ENCODE results near the gene RITA1.

The RITA1 gene

GRCh38 chr12:113154351-113154973 lies 31.1 kb upstream of the RITA1 start:
- no peak for DNase-seq

DNA sequence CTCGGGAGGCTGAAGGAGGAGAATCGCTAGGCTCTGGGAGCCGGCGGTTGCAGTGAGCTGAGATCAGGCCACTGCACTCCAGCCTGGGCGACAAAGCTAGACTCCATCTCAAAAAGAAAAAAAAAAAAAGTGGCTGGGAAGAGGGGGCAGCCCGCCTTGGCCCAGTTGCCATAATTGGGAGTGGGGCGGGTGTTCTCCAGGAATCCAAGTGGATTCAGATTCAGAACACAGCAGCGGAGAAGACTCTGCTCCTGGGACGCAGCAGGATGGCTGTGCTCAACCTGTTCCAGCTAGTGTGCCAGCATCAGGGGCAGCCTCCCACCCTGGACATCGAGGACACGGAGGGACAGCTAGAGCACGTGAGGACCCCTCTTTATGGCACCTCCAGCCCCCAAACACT lies 30.5 kb upstream of the RITA1 start:
- no peak for DNase-seq

- no peak for DNase-seq
These were observed 29.9 kb upstream of the RITA1 start for GRCh38 chr12:113155646-113156045.

GRCh38 chr12:113157218-113157859 lies 28.2 kb upstream of the RITA1 start:
- DNase-seq: no peak

DNA sequence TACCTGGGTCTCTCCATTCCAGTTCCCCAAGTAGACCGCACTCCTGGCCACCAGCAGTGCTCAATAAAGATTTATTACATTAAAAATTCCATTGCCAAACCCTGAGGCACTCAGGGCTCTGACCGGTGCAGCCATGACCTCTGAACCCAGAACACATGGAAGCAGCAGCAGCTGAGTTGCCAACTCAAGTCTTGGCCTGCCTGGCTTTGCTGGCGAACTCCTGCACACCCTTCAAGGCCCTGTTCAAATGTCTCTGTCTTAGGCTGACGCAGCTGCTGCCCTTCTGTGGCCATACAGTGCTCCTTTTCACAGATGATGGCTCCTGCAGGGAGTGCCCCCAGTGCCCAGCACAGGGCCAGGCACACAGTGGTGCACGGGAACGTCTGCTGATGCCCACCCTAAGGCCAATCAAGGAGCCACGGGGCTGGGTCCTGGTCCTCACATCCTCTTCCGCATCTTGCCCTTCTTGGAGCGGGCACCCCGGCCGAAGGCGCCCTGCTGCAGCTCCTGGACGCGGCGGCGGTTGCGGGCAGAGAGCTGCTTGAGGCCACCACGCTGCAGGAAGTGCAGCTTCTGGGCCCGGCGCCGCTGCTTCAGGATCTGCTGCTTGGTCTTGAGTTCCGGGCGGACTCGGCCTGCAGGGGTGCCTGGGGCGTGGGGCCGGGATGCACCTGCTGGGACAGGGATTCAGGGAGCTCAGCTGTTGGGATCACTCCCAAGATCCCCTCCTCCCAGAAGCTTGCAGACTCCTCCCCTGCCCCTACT lies 26.9 kb upstream of the RITA1 start:
- no peak for DNase-seq

DNA sequence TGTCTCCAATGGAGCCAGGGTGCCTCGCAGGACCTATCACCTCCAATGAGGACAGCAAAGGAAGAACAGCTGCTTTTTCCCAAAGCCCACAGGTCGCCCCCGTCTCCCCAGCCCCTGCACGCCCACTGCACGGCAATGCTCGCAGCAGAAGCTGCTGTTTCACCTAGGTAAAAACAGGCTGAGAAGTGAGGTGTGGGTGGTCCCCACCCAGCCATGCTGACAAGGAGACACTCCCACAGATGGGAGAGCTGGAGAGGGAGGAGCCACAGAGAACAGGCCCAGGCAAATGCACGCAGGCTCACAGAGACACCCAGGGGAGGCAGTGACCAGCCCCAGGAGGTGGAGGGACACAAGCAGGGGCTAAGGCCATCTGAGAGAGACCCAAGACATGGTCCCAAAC lies 25.6 kb upstream of the RITA1 start:
- DNase-seq: no peak

DNA sequence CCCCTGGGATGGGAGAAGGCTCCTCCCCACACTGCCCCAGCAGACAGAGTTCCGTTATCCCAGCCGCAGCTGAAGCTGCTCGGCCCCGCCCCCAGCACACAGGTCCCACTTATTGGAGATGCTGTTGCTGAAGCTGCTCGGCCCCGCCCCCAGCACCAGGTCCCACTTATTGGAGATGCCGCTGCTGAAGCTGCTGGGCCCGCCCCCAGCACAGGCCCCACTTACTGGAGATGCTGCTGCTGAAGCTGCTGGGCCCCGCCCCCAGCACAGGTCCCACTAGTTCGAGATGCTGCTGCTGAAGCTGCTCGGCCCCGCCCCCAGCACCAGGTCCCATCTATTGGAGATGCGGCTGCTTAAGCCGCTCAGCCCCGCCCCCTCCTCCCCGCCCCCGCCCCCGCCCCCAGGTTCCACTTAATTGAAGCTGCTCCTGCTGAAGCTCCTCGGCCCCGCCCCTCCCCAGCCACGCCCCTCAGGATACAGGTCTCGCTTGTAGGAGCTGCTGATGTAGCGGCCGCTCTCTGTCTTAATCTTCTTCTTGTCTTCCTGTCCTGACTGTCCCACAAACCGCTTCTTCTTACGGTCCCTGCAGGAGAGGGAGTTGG lies 24.0 kb upstream of the RITA1 start:
- DNase-seq: no peak

GRCh38 chr12:113162102-113163029 lies 23.2 kb upstream of the RITA1 start:
- no peak for DNase-seq

DNA sequence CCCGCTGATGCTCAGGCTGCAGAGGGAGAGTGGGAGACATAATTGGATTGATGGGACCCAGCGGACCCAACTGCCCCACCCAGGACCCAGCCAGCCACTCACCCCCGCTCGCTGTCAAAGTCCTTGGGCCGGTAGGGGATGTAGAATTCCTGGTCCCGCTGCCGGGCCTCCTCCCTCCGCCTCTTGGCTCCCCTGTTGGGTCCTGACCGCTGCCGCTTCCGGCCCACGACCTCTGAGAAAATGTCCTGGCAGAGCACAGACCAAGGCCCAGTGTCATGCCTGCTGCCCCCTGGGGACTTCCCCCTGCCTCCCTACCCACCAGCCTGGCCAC lies 22.5 kb upstream of the RITA1 start:
- no peak for DNase-seq

- DNase-seq: no peak
These were observed 21.5 kb upstream of the RITA1 start for GRCh38 chr12:113164014-113164413.

- DNase-seq: no peak
These were observed 19.7 kb upstream of the RITA1 start for GRCh38 chr12:113165521-113166450.

- no peak for DNase-seq
These were observed 17.7 kb upstream of the RITA1 start for GRCh38 chr12:113167868-113168267.

GRCh38 chr12:113169697-113170096 lies 15.8 kb upstream of the RITA1 start:
- DNase-seq: no peak

DNA sequence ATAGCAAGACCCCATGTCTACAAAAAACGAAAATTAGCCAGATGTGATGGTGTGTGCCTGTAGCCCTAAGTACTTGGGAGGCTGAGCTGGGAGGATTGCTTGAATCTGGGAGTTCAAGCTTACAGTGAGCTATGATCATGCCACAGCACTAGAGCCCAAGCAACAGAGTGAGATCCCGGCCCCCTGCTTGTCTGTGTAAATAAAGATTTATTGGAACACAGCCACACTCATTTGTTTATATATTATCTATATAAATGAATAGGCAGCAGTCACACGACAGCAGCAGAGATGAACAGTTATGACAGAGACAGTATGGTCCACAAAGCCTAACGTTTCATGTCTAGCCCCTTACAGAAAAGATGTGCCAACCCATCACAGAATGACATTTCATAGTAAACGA lies 15.1 kb upstream of the RITA1 start:
- no peak for DNase-seq

DNA sequence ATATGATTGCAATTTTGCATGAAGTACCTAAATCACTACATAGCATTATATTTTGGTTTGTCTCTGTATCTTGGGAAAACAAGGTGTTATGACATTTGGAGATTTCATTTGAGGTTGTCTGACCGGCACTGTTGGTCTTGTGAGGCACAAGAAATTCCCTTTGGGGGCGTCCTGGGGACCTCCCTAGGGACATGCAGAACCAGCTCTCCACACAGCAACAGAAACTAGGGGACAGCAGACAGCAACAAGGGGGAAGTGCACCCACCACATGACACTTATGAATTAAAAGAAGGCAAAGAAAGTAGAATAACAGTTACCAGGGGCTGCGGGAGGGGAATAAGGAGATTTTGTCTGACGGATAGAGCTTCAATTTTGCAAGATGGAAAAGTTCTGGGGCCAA lies 14.6 kb upstream of the RITA1 start:
- DNase-seq: no peak

DNA sequence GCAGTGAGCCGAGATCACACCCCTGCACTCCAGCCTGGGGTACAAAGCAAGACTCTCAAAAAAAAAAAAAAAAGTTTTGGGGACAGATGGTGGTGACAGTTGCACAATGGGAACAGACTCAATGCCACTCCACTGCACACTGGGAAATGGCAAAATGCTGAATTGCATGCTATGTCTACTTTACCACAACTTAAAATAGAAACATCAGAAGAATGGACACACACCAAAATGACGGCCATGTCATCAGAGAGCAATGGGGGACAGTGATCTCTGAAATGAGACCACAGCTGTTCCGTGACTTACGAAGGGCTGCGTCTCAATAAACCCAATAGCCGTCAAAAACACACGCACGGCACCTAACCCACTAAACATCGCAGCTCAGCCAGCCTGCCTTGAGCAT lies 14.0 kb upstream of the RITA1 start:
- no peak for DNase-seq

DNA sequence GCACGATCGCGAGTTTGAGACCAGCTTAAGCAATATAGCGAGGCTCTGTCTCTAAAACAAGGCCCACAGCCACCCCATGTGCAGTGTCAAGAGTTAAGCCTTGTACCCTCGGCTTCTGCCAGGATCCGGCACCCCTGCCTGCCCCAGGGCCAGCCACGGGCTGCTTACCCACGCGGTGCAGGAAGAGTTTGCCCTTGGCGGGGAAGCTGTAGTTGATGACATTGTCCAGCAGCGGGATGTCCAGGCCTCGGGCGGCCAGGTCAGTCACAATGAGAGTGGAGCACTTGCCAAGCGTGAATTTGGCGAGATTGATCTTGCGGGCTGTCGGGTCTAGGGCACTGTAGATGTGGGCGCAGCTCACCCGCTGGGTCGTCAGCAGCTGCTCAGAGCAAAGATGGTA lies 13.3 kb upstream of the RITA1 start:
- no peak for DNase-seq

DNA sequence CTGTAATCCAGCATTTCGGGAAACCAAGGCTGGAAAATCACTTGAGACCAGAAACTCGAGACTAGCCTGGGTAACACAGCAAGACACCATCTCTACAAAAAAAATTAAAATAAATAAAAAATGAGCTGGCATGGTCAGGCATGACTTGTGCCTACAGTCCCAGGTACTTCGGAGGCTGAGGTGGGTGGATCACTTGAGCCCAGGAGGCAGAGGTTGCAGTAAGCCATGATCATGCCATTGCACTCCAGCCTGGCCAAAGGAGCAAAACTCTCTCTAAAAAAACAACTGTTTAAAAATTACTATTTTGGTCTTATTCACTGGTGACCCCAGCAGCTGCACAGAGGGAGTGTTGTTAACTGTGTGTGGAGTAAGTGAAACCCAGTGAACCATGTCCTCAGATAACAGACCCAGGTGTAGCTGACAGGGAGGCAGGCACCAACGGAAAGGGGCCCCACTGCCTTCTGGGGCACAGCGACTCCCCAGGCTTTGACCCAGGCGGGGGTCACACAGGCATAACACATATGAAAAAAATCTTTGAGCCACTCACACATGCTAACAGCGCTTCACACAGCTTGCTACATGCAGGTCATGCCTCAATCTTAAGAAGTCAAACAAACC lies 12.3 kb upstream of the RITA1 start:
- DNase-seq: no peak

DNA sequence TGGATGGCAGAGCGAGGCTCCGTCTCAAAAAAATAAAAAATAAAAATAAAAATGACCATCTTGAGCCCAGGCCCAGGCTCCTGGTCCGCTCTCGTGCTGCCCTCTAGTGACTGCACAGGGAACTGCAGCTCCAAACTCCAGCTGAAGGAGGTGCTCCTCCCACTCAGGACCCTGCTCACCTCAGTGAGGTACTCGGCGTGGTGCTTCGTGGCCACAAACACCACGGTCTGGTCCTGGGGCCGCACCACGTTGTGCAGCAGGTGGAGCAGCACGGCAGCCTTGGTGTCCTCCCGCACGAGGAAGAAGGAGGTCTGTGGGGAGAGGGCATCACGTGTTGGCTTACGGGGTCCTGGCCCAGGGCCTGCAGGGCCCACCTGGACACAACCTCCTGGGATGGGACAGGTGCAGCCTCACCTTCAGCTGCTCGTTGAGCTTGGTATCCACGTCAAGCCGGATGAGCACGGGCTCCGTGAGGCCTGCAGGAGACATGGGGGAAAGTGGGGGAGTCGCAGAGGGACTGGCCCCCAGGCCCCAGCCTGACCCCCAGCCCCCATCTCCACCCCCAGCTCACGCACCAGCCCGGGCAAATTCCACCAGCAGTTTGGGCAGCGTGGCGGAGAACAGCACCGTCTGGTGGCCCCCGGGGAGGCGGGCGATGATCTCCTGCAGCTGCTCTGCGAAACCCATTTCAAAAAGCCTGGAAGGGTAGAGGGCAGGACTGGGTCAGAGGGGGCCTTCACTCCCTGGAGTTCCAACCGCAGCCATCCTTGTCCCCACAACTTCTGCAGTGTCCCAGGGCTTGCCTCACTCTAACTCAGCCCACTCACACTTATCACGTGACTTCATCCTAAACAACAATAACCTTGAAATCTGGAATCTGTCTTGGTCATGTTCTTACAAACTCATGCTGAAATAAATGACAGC lies 10.8 kb upstream of the RITA1 start:
- DNase-seq: peak; percentile 13

DNA sequence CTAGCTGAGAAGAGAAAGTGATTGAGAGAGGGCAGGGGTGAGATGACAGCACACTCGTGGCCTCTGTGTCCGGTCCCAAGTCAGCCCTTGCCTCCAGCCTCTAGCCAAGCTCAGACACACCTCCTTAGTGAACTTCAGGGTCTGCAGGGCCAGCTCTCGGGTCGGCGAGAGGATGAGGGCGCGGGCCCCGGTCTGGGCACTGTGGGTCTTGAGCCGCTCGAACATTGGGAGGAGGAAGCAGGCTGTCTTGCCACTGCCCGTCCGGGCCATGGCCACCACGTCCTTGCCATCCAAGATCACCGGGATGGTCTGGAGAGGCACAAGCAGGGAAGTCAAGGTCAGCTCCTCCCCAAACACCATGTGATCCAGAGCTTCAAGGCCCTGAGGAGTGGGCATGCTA lies 6.5 kb upstream of the RITA1 start:
- no peak for DNase-seq

Measured in amniotic stem cell (primary cell).